Ovary (tissue), 9 donors: Measurements from ENCODE around the gene SBF2. TPM values are rescaled to one million over a fixed set of nuclear protein-coding genes. Genes with fewer than 3 reads are reported as not detected.

Experiments used
- DNase-seq, 5 donors: peaks; one replicate each; pipeline ENCODE4 v3.0.0-alpha.2; 2019 to 2020
- H3K27ac ChIP-seq, 2 donors: fragments of 200-600 bp; one replicate each; pipeline versions ENCODE4 v1.5.1 to v1.8.0; 2019 to 2022
- H3K27me3 ChIP-seq: fragments of 200-600 bp; one replicate; pipeline ENCODE4 v1.8.0; 2022
- H3K36me3 ChIP-seq: fragments of 200-600 bp; sonication (generic); one replicate; pipeline ENCODE4 v1.5.1; 2019
- H3K4me1 ChIP-seq: one replicate; pipeline ENCODE4 v1.8.1; 2013; ENCODE audit warnings: mild to moderate bottlenecking, moderate library complexity; ENCODE audit not compliant: insufficient read depth
- H3K4me3 ChIP-seq: fragments of 200-600 bp; sonication (generic); one replicate; pipeline ENCODE4 v1.5.1; 2017
- H3K9me3 ChIP-seq, 2 donors: fragments of 200-600 bp in 1 of 2; sonication (generic) in 1 of 2; one replicate each; pipeline versions ENCODE4 v1.5.1 to v1.8.1; 2013 to 2019; ENCODE audit warnings: mild to moderate bottlenecking in 1 of 2, moderate library complexity in 1 of 2
- CTCF ChIP-seq, 3 donors: fragments of 450-650 bp in 2 of 3; fragments of 200-600 bp in 1 of 3; IDR thresholded peaks; one replicate each; pipeline versions ENCODE4 v1.5.1 to v1.8.0; 2016 to 2022; ENCODE audit warnings: antibody characterized with exemption in 3 of 3, mild to moderate bottlenecking in 1 of 3
- EP300 ChIP-seq: sonication (generic); formaldehyde crosslinking; IDR thresholded peaks from one replicate; pipeline ENCODE4 v1.6.1; 2017; ENCODE audit warnings: antibody characterized with exemption
- POLR2A ChIP-seq: fragments of 450-650 bp; IDR thresholded peaks from one replicate; pipeline ENCODE4 v1.6.1; 2017; ENCODE audit warnings: antibody characterized with exemption, mild to moderate bottlenecking, moderate library complexity
- WGBS, 3 donors: extraction: QIAGEN DNeasy Blood & Tissue Kit in 1 of 3; methylation state at CpG; one replicate each; pipeline versions ENCODE4 v1.1.5 to v1.1.7; 2013 to 2017; 5-methylcytosine and 5-hydroxymethylcytosine counted together
- intact Hi-C, 4 donors: fragments of 100-400 bp; cut with DNase I; formaldehyde crosslinking; loops; one replicate each; pipeline versions ENCODE4 v1.11.0 to v1.15.1; 2022 to 2023
- polyA plus RNA-seq, 2 donors: library from polyadenylated mRNA; stranded (reverse); fragments of 200-250 nt in 1 of 2; fragments of 350-450 nt in 1 of 2; fragmentation: Illumina TruSeq in 1 of 2; extraction: RNeasy Lipid Tissue Mini Kit (QIAGEN cat#74804) in 1 of 2; gene quantifications; one replicate each; pipeline ENCODE4 v1.2.3, GENCODE V29; 2013 to 2014
- total RNA-seq, 7 donors: library from RNA; depleted of rRNA in 2 of 7; stranded (reverse); fragments of >200 nt in 2 of 7; fragmentation: NEBNext Ultra II Directional in 3 of 7; extraction: Animal tissue kit (Norgen Biotek cat#: 25700) in 3 of 7; gene quantifications; one replicate each; pipeline versions ENCODE4 v1.1.0 to v1.2.4, GENCODE V29; 2016 to 2023
- donor health status: DM: no; HTN: no; CAD: no; lungs with moderate emphysema.
- donor health status: DM: no; HTN: no; CAD: no.
- donor health status: Bipolar disorder and iron deficiency.
- donor health status: DM: yes; HTN: yes; CAD: no.
- donor health status: DM: no; HTN: no; CAD: no.
- donor health status: DM: yes; HTN: yes; CAD: no.

SBF2 gene
- total and polyA plus RNA-seq, 9 donors = 27.4 to 77.5 (median 50.8) TPM

GRCh38 chr11:10326012-10326964, 32.3 kb upstream of the SBF2 start:
- TF ChIP-seq EP300 = no peak
- TF ChIP-seq CTCF (IDR thresholded peaks at IDR 0.05) = no peak
- TF ChIP-seq POLR2A = no peak
- WGBS, 3 donors = 18 to 27% (median 21%) methylated on average over 2 of the region's 2 CpGs
- H3K9me3 ChIP-seq = no peaks in the 10 kb centered on the region
- intact Hi-C loops = loop anchor here in 2 of 4 donors (5.0 to 10.0 kb wide), 2 partner anchors 41 to 409 kb away; no protein-coding TSS in a partner anchor
- peak in 2 of 5 donors; percentile 49 to 56 for DNase-seq
- no peak overlapping the region for H3K4me3 ChIP-seq
- no peaks in the 10 kb centered on the region for H3K27me3 ChIP-seq
- peaks cover 39% of the 10 kb centered on the region for H3K4me1 ChIP-seq
- peak overlapping the region; percentile 16 to 45 for H3K27ac ChIP-seq
- H3K36me3 ChIP-seq = no peaks in the 10 kb centered on the region

GRCh38 chr11:10325277-10326011, 31.4 kb upstream of the SBF2 start:
- no peaks in the 10 kb centered on the region for H3K9me3 ChIP-seq
- DNase-seq = no peak
- intact Hi-C loops = loop anchor here in 2 of 4 donors (5.0 to 10.0 kb wide), 2 partner anchors 42 to 409 kb away; no protein-coding TSS in a partner anchor
- WGBS, 3 donors = 4 to 6% (median 5%) methylated on average over 6 of the region's 6 CpGs
- TF ChIP-seq POLR2A = no peak
- TF ChIP-seq CTCF (IDR thresholded peaks at IDR 0.05) = no peak
- TF ChIP-seq EP300 = no peak
- no peaks in the 10 kb centered on the region for H3K27me3 ChIP-seq
- peak overlapping the region in 1 of 2 donors; percentile 45 for H3K27ac ChIP-seq
- no peaks in the 10 kb centered on the region for H3K36me3 ChIP-seq
- no peak overlapping the region for H3K4me3 ChIP-seq
- peaks cover 40% of the 10 kb centered on the region for H3K4me1 ChIP-seq

- H3K9me3 ChIP-seq = no peaks in the 10 kb centered on the region
- peak overlapping the region in 1 of 2 donors; percentile 45 for H3K27ac ChIP-seq
- H3K36me3 ChIP-seq = no peaks in the 10 kb centered on the region
- H3K27me3 ChIP-seq = no peaks in the 10 kb centered on the region
- intact Hi-C loops = loop anchor here in 2 of 4 donors (5.0 to 10.0 kb wide), 2 partner anchors 410 to 567 kb away; no protein-coding TSS in a partner anchor
- H3K4me1 ChIP-seq = peaks cover 39% of the 10 kb centered on the region
- no peak for TF ChIP-seq CTCF (IDR thresholded peaks at IDR 0.05)
- no peak for TF ChIP-seq EP300
- no peak for TF ChIP-seq POLR2A
- no peak overlapping the region for H3K4me3 ChIP-seq
- 50 to 62% (median 61%) methylated on average over 3 of the region's 3 CpGs for WGBS, 3 donors
- DNase-seq = no peak
These were observed 30.5 kb upstream of the SBF2 start for GRCh38 chr11:10324474-10324873.

GRCh38 chr11:10323793-10324170, 29.8 kb upstream of the SBF2 start:
- no peak for TF ChIP-seq CTCF (IDR thresholded peaks at IDR 0.05)
- no peak for TF ChIP-seq POLR2A
- no peak for TF ChIP-seq EP300
- DNase-seq = no peak
- Histone ChIP-seq H3K27ac (no peak overlapping the region), H3K36me3 (no peaks in the 10 kb centered on the region), H3K4me3 (no peak overlapping the region), H3K4me1 (peaks cover 41% of the 10 kb centered on the region), H3K9me3 (no peaks in the 10 kb centered on the region), H3K27me3 (no peaks in the 10 kb centered on the region)
- 52 to 62% (median 58%) methylated on average over 1 of the region's 1 CpG for WGBS, 3 donors
- intact Hi-C loops = loop anchor here in 2 of 4 donors (5.0 to 10.0 kb wide), 2 partner anchors 411 to 566 kb away; no protein-coding TSS in a partner anchor
